Stimulated activated naive CD8-positive, alpha-beta T cell treated with anti-CD3 and anti-CD28 coated beads, Interleukin-15, Interleukin-2, amounts not matched to agents 100 U/mL and 50 U/mL, for 24 hours (primary cell): ENCODE results near the gene PARP9.
"Not testable (repeated sequence)": the region's sequence is repeated elsewhere in the genome, so short reads cannot be mapped to it uniquely, and the experiment has no call there.

ENCODE experiments used
- ATAC-seq: fragments of 150-1000 bp; cut with Tn5 transposase; one replicate; pipeline ENCODE4 v1.10.0; 2021
- DNase-seq: peaks from one replicate; pipeline ENCODE4 v3.0.0; 2021

PARP9 gene

DNA sequence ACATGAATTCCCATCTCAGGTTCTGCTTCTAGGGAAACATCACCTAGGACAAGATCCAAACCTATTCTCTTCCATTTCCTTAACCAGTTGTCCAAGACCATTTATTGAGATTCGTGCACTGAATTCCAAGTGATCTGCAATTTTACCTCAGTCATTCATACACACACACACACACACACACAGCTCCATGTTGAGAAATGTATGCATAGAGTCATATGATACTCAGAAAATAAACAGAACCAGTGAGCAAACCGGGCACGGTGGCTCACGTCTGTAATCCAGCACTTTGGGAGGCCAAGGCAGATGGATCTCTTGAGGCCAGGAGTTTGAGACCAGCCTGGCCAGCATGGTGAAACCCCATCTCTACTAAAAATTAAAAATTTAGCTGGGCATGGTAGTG lies 43.2 kb downstream of the PARP9 start:
- no peak for ATAC-seq
- DNase-seq: no peak

DNA sequence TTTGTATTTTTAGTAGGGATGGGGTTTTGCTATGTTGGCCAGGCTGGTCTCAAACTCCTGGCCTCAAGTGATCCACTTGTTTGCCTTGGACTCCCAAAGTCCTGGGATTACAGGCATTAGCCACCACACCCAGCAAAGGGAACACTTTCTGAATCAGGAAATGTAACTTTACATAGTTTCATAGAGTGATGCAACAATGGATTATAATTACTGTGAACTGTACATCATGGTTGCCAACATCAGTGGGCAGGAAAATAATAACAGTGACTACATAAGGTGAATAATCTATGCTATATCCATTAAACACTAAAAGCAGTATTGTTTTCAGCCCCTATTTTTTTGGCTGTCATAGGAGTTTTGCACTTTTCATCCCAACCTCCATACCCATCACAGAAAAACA lies 44.4 kb downstream of the PARP9 start:
- ATAC-seq (no peak), DNase-seq (no peak)

DNA sequence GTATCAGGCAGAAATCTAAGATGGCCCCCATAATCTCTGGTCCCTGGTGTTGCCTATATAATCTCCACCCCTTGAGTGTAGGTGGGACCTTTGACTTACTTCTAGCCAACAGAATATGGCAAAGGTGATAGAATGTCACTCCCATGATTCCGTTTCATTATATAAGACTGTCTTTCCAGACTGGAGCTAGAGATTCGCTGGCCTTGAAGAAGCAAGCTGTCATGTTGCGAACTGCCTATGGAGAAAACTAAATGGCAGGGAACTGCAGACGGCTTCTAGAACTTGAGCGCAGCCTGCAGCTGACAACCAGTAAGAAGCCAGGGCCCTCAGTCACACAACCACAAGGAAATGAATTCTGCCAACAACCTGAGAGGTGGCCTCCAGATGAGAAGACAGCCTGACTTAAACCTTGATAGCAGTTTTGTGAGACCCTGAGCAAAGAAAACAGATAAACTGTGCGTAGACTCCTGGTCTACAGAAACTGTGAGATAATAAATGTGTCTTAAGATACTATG lies 47.2 kb downstream of the PARP9 start:
- ATAC-seq: no peak

DNA sequence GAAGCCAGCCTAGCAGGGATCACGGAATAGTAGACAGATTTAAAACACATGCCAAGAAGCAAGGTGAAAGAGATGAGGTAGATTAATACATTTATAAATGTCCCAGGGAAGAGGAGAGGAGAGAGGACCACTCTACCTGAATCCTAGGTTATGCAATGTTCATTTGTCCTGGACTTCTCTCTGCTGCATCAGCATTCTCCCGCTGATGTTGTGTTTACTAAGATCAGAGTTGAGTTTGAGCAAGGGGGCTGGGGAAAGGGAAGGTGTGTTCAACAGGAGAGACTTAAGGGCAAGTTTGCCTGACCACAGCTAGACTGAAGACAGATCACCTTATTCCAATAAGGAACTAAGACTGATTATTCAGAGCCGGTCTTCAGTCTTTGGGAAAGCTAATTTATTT lies 48.2 kb downstream of the PARP9 start:
- ATAC-seq (no peak), DNase-seq (no peak)

More for the DNA sequence above, 47.2 kb downstream of the PARP9 start:
- no peak for DNase-seq

DNA sequence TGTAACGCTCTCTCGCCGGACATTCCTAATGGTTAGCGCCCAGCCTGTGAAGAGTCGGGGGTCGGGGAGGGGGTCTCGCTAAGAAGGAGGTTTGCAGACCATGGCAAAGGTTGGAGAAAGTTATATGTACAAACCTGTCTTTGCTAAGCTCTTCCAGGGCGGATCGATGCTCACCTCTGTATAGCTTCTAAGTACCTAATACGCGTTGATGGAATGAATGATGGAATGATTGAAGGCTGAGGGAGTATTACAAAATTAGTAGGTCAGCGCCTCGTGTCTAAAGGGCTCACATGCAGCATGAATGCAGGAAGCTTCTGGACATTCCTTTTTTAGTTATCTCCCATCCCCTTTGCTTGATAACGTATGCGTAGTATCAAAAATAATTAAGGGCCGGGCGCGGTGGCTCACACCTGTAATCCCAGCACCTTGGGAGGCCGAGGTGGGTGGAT lies 49.1 kb downstream of the PARP9 start:
- DNase-seq (no peak), ATAC-seq (no peak)

DNA sequence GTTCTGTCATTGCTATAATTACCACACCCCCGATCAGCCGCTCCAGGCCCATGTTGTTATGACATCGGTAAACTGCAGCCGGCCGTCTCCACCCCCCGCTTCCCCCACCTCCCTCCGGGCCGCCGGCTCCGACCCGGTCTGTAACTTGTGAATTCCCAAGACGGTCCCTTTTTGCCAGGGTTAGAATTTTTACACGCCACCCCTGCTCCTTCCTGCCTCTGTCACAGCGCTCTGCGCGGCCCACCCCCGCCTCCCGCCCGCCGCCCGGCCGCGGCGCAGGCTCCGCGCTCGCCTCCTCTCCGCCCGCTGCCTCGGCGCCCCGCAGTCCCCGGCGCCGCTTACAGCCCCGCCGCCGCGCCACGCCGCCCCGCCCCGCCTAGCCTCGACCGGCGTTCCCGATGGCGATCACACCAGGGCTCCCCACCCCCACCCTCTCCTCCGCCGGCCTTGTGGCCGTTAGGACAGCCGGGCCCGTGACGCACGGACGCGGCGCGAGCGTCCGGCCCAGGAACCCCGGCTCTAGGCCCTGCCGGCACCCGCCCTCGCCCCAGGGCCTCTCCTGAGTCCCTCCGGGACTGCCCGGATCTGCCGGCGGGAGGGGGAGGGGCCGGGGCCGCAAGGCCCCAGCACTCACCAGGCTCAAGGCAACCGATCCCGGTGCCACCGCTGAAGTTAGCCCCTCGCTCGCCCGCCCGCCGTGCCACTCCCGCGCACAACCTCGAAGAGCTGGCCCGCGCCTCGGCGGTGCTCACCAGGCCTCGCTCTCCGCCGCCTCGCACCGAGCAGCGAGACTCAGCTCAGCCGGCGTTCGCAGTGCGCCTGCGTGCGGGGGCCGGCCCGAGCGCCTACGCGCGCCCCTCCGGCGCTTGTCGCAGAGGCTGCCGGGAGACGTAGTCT lies 49.7 kb downstream of the PARP9 start, which contains the start of gene KPNA1:
Gene KPNA1 (minus strand): TSS at position 817 of the 897 bp plus-strand sequence. CDS start 18,374 bp downstream, outside the sequence.
- ATAC-seq (peak; percentile 90), DNase-seq (peak; percentile 90)

DNA sequence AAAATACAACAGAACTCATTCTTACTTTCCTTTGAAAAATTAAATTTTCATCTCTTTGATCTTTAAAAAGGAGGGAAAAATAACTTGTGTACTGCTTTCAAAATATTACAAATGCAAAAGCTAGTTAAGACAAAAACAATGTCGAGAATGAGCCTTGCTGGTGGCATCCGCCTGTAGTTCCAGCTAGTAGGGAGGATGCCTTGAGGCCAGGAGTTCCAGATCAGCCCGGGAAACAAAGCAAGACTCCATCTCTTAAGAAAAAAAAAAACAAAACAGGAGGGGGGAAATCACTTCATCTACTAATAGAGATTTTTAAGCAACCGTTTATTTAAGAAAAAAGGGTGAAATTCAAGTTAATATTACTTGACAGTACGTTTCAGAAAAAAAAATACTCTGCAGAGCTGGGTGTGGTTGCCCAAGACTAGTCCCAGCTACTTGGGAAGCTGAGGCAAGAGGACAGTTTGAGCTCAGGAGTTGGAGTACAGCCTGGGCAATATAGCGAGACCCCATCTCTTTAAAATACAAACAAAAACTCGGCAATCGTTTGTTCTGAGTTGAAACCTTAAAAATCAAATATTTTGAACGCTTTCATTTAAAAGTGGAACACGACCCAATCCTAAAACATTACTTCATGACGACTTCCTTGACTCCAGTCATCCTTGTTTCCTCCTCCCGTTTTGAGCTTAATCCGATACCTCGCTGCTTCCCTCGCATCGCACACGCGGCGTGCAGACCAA lies 50.5 kb downstream of the PARP9 start:
- ATAC-seq: no peak

DNA sequence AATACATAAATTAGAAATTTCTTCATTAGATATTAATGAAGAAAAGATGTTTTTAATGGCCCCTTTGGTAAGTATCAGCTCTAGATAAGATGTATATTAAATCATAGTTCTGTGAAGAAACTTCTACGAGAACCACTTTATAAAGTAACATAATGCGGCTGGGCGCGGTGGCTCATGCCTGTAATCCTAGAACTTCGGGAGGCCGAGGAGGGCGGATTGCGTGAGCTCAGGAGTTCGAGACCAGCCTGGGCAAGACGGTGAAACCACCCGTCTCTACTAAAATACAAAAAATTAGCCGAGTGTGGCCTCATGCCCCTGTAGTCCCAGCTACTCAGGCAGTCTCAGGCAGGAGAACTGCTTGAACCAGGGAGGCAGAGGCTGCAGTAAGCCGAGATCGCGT lies 51.8 kb downstream of the PARP9 start:
- ATAC-seq (no peak), DNase-seq (no peak)

More for the DNA sequence above, 50.5 kb downstream of the PARP9 start:
- DNase-seq: no peak

DNA sequence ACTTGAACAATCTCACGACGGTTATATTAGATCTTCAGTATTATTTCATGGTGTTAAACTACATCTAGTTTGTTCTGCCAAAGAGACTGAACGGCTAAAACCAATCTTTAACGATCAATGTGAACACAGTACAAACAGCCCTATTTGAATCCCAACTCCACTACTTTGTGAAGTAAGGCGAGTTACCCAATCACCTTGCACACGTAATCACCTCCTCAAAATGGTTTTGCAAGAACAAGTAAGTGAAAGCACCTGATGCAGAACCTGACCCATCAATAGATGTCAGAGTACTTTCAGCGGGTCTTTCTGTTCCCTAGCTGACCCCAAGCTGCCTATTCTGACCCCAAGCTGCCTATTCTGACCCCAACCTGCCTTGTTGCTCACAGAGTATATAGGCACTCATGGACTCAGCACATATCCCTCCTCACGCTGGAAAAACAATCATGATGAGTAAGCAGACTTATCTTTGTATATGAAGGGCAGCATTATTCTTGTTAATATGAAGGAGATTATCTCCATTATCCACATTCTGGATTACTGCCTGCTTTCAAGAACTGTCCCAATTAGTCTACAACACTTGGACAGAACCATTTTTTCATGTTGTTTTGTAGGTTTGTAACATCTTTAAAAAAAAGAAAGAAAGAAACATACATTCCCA lies 53.1 kb downstream of the PARP9 start:
- DNase-seq (no peak), ATAC-seq (no peak)

DNA sequence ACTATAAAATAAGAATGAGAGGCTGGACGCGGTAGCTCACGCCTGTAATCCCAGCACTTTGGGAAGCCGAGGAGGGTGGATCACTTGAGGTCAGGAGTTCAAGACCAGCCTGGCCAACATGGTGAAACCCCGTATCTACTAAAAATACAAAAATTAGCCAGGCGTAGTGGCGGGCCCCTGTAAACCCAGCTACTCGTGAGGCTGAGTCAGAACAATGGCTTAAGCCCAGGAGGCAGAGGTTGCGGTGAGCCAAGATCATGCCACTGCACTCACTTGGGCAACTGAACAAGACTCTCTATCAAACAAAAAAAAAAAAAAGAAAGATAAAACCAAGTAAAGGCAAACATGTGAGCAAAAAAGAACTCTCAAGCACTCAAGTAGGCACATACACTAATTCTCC lies 55.2 kb downstream of the PARP9 start:
- DNase-seq, ATAC-seq: not testable (repeated sequence)

DNA sequence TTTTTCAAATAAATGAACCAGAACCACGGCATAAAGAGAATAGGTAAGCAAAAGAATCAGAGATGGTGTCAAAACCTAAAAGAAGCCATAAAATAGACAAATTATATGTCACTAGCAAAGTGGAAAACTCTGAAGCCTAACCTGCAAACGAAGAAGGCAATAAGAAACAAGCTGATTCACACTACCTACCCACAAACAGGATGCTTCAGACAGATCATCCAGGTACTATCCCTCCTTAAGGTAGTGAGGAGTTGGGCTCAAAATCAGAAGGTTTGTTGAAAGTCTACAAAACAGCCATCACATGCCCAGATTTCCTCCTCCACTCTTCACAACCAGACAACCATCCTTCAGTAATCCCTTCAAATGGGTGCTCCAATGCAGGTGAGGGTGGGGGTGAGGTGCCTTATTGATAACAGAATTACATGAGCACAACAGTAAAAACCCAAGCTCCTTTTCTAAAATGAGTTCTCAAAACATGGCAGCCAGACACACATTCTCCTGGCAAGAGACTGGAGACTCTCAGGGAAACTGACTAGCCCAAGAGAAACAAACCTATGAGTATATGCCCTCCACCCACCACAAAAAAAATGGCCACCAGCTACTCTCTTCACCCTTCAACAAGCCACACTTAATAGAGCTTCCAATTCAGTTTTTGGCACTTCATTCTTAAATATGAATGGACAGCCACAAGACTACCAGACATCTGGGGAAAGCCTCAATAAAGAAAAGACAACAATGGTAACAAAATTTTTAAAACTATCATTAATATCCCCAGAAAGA lies 55.8 kb downstream of the PARP9 start:
- ATAC-seq: peak; percentile 61

DNA sequence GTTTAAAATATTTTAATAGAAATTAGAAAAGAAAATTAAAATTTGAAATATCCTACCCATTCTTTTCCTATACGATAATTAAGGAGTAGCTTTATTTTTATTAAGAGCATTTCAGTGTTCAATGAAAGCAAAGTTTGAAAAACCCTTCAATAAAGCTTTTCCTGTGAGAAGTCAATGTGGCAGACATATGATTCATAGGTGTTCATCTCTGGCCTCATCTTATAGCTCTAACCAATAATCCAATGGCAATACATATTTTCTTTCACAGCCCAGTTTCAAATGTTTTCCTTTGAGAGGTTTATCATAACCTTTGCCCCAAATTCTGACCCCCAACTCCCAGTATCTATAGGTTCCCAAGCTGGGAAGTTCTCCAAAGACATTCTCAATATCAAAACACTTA lies 57.6 kb downstream of the PARP9 start:
- DNase-seq (no peak), ATAC-seq (peak; percentile 55)

More for the DNA sequence above, 55.8 kb downstream of the PARP9 start:
- DNase-seq: no peak

DNA sequence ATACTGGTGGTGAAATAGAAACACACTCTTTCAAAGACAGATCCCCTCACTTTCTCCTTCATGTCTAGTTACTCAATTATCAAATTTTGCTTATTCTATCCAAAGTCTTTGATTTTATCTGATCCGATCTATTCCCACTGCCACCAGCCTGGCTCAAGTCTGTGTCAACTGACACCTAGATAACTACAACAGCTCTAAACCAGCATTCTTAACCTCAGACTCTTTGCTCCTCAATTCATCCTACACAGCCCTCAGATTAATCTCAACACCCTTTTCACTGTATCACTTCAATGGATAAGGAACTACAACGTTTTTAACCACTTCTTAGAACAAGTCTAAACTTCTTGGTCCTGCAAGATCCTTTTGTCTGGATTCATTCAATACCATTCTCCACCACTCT lies 58.4 kb downstream of the PARP9 start:
- no peak for DNase-seq
- ATAC-seq: no peak

DNA sequence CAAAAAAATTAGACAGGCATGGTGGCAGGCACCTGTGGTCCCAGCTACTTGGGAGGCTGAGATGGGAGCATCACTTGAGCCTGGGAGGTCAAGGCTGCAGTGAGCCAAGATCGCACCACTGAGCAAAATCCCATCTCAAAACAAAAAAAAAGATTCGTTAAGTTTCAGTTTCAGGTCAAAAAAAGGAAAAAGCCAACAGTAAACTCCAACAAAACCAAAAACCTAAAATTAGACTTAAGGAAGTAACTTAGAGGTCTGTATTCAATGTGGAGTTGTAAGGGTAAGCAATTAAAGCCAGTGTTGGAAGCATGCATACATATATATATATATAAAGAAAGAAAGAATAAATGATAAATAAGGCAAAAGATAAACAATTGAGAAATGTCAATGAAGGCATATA lies 61.2 kb downstream of the PARP9 start:
- ATAC-seq (no peak), DNase-seq (no peak)

DNA sequence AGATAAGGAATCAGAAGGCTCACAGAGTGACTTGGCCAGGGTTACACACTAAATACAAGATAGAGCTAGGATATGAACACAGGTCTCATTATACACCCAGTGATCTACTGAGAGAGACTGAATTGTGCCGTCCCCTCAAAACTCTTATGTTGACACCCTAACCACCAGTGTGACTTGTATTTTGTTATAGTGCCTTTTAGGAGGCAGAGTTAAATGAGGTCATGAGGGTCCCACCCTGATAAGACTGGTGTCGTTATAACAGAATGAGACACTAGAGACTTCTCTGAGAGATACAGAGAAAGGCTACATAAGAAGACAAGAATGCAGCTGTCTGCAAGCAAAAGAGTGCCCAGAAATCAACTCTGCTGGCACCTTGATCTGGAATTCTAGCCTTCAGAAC lies 62.0 kb downstream of the PARP9 start:
- DNase-seq: no peak
- no peak for ATAC-seq

DNA sequence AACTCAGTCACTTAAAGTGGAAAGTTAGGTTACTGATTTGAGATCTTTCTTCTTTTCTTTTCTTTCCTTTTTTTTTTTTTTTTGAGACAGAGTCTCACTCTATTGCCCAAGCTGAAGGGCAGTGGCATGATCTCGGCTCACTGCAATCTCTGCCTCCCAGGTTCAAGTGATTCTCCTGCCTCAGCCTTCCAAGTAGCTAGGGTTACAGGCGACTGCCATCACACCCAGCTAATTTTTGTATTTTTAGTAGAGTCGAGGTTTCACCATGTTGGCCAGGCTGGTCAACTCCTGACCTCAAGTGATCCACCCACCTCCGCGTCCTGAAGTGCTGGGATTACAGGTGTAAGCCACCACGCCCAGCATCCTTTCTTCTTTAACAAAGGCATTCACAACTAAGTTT lies 63.1 kb downstream of the PARP9 start:
- ATAC-seq, DNase-seq: not testable (repeated sequence)

DNA sequence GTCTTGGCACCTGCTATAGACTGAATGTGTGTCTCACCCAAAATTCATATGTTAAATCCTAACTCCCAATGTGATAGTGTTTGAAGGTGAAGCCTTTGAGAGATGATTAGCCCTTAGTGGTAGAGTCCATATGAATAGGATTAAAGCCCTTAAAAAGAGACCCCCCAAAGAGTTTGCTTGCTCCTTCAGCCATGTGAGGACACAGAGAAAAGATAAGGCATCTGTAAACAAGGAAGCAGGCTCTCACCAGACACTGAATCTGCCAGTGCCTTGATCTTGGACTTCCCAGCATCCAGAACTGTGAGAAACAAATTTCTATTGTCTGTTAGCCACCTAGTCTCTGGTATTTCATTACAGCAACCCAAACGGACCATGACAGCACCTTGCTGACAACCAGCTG lies 65.9 kb downstream of the PARP9 start:
- DNase-seq (no peak), ATAC-seq (no peak)

DNA sequence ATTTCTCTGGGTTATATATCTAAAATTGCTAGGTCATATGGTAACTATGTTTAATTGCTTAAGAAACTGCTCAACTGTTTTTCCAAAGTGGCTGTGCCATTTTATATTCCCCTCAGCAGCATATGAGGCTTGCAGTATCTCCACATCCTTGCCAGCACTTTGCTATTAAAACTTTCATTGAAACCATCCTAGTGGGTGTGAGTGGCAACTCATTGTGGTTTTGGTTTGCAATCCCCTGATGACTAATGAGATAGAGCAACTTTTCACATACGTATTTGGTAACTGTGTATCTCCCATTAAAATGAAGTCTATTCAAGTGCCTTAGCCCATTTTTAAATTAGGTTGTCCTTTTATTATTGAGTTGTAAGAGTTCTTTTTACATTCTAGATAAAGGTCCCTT lies 66.7 kb downstream of the PARP9 start:
- DNase-seq: peak; percentile 33

DNA sequence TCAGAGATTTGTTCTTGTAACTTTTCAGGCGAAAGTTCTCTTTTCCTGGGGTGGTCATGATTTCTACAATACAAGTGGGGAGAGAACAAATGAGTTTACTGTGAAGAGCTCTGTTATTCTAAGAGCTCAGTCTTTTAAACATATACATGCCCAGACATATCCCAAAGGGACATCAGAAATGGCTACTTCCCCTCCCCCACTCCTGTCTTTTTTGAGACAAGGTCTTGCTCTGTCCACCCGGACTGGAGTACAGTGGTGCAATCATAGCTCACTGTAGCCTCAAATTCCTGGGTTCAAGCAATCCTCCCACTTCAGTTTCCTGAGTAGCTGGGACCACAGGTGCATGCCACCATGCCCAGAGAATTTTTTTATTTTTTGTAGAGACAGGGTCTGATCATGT lies 67.6 kb downstream of the PARP9 start:
- DNase-seq (no peak), ATAC-seq (no peak)

More for the DNA sequence above, 66.7 kb downstream of the PARP9 start:
- ATAC-seq: peak; percentile 99

DNA sequence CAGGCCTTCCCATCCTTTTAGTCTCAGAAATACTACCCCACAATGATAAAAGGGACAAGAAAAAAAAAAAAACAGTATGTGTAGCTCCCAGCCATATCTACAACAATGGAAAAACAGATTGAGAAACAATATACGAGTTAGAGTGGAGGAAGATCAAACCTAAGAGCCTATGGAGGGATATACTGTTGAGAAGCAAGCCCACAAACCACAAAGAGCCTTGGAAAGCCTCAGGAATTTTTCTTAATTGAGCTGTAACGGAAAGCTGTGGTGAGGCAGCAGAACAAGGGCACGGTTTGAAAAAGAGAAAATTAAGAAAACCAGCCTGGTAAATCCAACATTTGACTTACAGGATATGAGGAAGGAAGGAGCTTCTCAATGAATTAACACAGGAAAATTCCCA lies 70.8 kb downstream of the PARP9 start:
- ATAC-seq: no peak
- no peak for DNase-seq

DNA sequence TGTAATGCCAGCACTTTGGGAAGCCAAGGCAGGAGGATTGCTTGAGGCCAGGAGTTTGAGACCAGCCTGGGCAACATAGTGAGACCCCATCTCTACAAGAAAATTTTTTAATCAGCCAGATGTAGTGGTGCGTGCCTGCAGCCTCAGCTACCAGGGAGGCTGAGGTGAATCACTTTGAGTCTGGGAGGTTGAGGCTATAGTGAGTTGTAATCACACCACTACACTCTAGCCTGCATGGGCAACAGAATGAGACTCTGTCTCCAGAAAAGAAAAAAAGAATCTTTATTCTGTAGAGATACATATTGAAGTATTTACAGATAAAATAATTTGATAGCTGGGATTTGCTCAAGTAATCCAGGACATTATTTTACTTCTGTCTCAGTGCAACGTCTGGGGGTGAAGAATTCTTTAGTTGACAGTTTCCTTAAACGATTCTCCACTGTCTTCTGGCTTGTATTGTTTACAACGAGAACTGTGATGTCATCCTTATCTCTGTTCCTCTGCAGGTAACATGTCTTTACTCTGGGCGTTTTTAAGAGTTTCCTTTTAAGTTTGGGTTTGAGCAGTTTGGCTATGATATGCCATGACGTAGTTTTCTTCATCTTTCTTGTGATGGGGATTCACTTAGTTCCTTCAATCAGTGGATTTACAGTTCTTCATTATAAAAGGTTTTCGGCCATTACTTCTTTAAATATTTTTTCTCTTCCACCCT lies 75.7 kb downstream of the PARP9 start:
- no peak for ATAC-seq
- DNase-seq: no peak
